Fibroblast of mammary gland (primary cell): ENCODE data around the gene DUXB.
A peak's percentile ranks its signal among the peaks of the same experiment; 100 is the strongest.

Source experiments
- DNase-seq: peaks from one replicate; pipeline ENCODE4 v3.0.0-alpha.2; 2010; ENCODE audit warnings: low read depth
- H3K4me3 ChIP-seq: 2 replicates; pipeline ENCODE4 v1.5.1; 2011; ENCODE audit warnings: low read depth, mild to moderate bottlenecking, low read length, moderate library complexity; ENCODE audit not compliant: control insufficient read depth
- CTCF ChIP-seq: conservative IDR thresholded peaks from 2 replicates; pipeline ENCODE4 v1.5.1; 2011; ENCODE audit warnings: low read depth, low read length, inconsistent platforms; ENCODE audit not compliant: control insufficient read depth, insufficient read depth

Gene DUXB

GRCh38 chr16:75710344-75710743 is 9.1 kb upstream of the DUXB start:
- TF ChIP-seq CTCF = no peak
- H3K4me3 ChIP-seq = no peak overlapping the region
- no peak for DNase-seq

- TF ChIP-seq CTCF = no peak
- no peak overlapping the region for H3K4me3 ChIP-seq
- peak; percentile 59 for DNase-seq
Measured at GRCh38 chr16:75703306-75703705, 2.0 kb upstream of the DUXB start.

GRCh38 chr16:75702242-75702641 is 981 bp upstream of the DUXB start:
- no peak overlapping the region for H3K4me3 ChIP-seq
- no peak for TF ChIP-seq CTCF
- DNase-seq = peak; percentile 12

- no peak for TF ChIP-seq CTCF
- no peak for DNase-seq
- H3K4me3 ChIP-seq = no peak overlapping the region
Measured at GRCh38 chr16:75697571-75697970, 3.7 kb downstream of the DUXB start.

- no peak overlapping the region for H3K4me3 ChIP-seq
- DNase-seq = peak; percentile 26
- peak; percentile 15 for TF ChIP-seq CTCF
Measured at GRCh38 chr16:75695708-75696107, 5.6 kb downstream of the DUXB start.

GRCh38 chr16:75687361-75687760 is 13.9 kb downstream of the DUXB start:
- H3K4me3 ChIP-seq = no peak overlapping the region
- no peak for DNase-seq
- TF ChIP-seq CTCF = no peak

GRCh38 chr16:75682308-75682707 is 19.0 kb downstream of the DUXB start:
- no peak for TF ChIP-seq CTCF
- no peak for DNase-seq
- no peak overlapping the region for H3K4me3 ChIP-seq
